NCI-H510A (cell line): ENCODE results near the gene THAP12.

Experiments used
- DNase-seq: peaks from one replicate; lab custom pipeline; 2025; lab: John Stamatoyannopoulos, UW

THAP12 gene

GRCh38 chr11:76303399-76303798 lies 77.5 kb downstream of the THAP12 start:
- no peak for DNase-seq

- no peak for DNase-seq
Measured at GRCh38 chr11:76302996-76303395, 77.9 kb downstream of the THAP12 start.
